Measurements from ENCODE around the gene INSYN2B. TPM values are rescaled to one million over a fixed set of nuclear protein-coding genes. Genes with fewer than 3 reads are reported as not detected.

INSYN2B gene
- total RNA-seq, 2 experiments from 2014 or later = not detected

DNA sequence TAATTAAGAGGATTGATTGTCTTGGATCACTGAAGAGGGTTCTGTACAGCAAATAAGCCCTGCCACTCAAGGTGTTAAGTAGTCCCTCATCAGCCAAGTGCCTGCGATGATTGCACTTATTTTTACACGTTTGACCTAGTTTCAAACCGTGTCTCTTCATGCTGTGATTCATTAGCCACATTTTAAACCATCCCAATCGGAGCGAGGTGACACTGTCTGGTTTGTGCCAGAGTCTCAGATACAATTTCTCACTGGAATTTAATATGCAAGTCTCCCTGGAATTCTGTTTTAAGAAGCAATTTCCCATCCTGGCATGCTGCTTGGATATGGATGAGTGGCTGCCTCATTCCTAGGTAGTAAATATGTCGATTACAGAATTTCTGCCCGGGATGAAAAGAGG is 1.6 kb downstream of the INSYN2B start:
- POLR2A ChIA-PET = no interaction called here
- intact Hi-C loops (cut with micrococcal nuclease) = no loop called here
- Mint-ChIP-seq H3K27ac (no peak overlapping the region), H3K36me3 (ENCODE audit: low read depth) (peaks cover 14% of the 10 kb centered on the region), H3K4me3 (no peak overlapping the region), H3K9me3 (no peaks in the 10 kb centered on the region), H3K27me3 (no peaks in the 10 kb centered on the region), H3K4me1 (ENCODE audit: low read depth) (peaks cover 3% of the 10 kb centered on the region)
- no peak for ATAC-seq
- TF ChIP-seq, protein P1, sequence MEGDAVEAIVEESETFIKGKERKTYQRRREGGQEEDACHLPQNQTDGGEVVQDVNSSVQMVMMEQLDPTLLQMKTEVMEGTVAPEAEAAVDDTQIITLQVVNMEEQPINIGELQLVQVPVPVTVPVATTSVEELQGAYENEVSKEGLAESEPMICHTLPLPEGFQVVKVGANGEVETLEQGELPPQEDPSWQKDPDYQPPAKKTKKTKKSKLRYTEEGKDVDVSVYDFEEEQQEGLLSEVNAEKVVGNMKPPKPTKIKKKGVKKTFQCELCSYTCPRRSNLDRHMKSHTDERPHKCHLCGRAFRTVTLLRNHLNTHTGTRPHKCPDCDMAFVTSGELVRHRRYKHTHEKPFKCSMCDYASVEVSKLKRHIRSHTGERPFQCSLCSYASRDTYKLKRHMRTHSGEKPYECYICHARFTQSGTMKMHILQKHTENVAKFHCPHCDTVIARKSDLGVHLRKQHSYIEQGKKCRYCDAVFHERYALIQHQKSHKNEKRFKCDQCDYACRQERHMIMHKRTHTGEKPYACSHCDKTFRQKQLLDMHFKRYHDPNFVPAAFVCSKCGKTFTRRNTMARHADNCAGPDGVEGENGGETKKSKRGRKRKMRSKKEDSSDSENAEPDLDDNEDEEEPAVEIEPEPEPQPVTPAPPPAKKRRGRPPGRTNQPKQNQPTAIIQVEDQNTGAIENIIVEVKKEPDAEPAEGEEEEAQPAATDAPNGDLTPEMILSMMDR (IDR thresholded peaks at IDR 0.05) = no peak
- DNase-seq = no peak
- CTCF ChIA-PET = no interaction called here

DNA sequence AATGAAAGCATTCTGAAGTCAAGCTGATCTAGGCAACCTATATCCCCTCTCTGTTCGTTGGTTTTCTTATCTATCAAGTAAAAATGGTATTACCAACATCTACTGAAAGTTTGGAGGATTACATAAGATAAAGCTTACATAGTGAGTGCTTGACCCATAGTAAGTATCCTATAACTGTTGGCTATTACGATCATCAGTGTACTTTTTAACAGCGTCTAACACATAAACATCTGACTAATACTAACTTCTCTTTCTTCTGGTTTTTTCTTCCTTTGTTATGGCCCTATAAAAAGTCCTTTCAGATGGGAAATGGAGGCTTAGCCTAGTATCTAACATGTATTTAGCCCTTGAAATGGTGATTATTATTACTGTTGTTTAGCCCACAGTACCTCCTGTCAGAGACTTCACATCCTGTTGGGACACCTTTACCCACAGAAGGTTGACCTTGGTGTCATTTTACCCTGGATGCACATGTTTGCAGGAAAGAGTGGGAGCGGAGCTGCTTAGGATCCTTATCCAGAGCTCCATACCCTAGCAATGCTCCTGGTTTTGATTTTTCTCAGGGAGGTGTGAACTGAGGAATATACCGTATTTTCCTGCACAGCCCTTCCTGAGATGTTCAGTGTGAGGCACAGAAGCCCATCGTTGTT is 6.0 kb downstream of the INSYN2B start:
- ChIA-PET POLR2A (no interaction called here), CTCF (no interaction called here)
- TF ChIP-seq, protein P1 (IDR thresholded peaks at IDR 0.05) = no peak
- no peak for DNase-seq
- peaks cover 3% of the 10 kb centered on the region for H3K4me1 Mint-ChIP-seq (ENCODE audit: low read depth)
- no peak for ATAC-seq
- H3K27me3 Mint-ChIP-seq = no peaks in the 10 kb centered on the region
- no peak overlapping the region for H3K4me3 Mint-ChIP-seq
- no peak overlapping the region for H3K27ac Mint-ChIP-seq
- H3K36me3 Mint-ChIP-seq (ENCODE audit: low read depth) = peaks cover 3% of the 10 kb centered on the region
- H3K9me3 Mint-ChIP-seq = no peaks in the 10 kb centered on the region
- intact Hi-C loops (cut with micrococcal nuclease) = no loop called here

DNA sequence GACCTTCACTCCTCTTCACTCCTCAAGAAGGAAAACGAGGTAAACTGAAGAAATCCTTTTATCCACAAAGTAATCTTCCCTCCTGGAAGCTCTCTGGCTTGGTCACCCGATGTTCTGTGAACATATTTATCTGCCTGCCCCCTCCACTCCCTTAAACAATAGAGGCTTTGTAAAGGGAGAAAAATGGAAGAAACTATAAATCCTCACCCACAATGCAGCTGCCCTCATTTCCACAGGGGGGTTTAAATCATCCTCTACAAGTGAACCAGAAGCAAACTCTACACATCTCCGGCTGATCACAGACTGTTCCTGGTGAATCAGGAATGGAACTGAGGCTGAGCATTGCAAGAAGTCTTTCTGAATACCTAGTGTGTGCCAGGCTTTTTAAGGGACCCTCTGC is 7.2 kb downstream of the INSYN2B start:
- TF ChIP-seq, protein P1 (IDR thresholded peaks at IDR 0.05) = no peak
- H3K4me1 Mint-ChIP-seq (ENCODE audit: low read depth) = peaks cover 3% of the 10 kb centered on the region
- H3K36me3 Mint-ChIP-seq (ENCODE audit: low read depth) = peaks cover 3% of the 10 kb centered on the region
- ATAC-seq (no peak), DNase-seq (no peak)
- H3K4me3 Mint-ChIP-seq = no peak overlapping the region
- no peak overlapping the region for H3K27ac Mint-ChIP-seq
- no peaks in the 10 kb centered on the region for H3K27me3 Mint-ChIP-seq
- intact Hi-C loops (cut with micrococcal nuclease) = no loop called here
- ChIA-PET CTCF (no interaction called here), POLR2A (no interaction called here)
- H3K9me3 Mint-ChIP-seq = no peaks in the 10 kb centered on the region

DNA sequence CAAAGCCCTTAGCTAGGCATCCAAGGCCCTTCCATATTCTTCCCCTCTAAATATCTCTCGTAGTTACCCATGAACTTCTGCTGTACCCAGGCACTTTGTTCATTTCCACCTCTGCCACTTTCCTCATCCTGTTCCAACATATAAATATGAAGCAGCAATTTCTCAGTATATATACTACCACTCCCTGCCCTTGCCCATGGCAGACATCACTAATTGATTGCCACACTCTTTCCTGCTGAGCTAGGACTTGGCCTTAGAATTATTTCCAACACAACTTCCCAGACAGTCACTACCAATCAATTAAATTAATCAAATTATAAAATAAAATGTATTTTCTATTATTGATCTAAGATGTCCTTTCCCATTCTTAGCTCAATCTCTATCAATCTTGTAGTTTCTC is 8.5 kb downstream of the INSYN2B start:
- intact Hi-C loops (cut with micrococcal nuclease) = no loop called here
- no peak overlapping the region for H3K27ac Mint-ChIP-seq
- CTCF ChIA-PET = no interaction called here
- no peak for ATAC-seq
- POLR2A ChIA-PET = interaction anchor here (0.7 to 1.4 kb wide), 3 partner anchors 9 to 34 kb away, joined by 3 to 4 read pairs (median 3); partner anchors contain the start of gene INSYN2B
- no peak overlapping the region for H3K4me3 Mint-ChIP-seq
- no peaks in the 10 kb centered on the region for H3K9me3 Mint-ChIP-seq
- no peaks in the 10 kb centered on the region for H3K27me3 Mint-ChIP-seq
- DNase-seq = no peak
- H3K36me3 Mint-ChIP-seq (ENCODE audit: low read depth) = peaks cover 3% of the 10 kb centered on the region
- TF ChIP-seq, protein P1 (IDR thresholded peaks at IDR 0.05) = no peak
- no peaks in the 10 kb centered on the region for H3K4me1 Mint-ChIP-seq (ENCODE audit: low read depth)

DNA sequence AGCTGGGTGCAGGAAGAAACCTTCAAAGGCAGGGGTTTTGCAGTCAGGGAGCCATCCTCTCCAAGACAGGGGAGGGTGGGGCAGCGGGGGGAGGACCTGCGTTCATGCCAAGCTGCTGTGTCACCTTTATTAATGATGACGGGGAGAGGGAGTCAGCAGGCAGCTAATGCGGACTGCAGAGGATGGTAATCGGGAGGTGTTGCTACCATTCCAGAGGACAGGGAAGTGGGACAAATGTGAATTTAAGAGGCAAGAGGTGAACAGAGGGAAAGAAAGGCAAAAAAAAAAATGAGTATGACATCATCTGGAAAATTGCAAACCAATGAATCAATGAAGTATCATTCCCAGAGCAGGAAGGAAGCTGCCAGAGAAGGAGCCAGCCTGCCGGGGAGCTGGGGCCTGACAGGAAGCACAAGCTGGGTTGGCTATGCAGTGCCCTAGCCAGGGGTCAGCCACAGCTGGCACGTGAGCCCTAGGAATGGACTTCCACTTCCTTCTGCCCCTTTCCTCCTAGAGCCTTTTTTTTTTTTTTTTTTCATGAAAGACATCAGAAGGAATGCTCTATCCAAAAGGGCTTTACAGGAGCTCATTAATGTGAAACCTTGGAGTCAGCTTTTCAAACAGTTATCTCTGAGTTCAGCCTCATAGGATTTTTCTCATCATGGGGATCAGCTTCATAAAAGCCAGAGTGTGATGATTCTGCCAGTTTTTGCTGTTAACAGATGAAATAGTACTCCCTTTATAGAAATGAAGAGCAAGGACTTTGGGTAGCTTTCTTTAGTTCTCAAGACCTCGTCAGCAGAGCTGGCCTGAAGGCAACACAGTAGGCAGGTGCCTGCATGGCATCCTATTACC is 9.2 kb downstream of the INSYN2B start:
- H3K36me3 Mint-ChIP-seq (ENCODE audit: low read depth) = peaks cover 3% of the 10 kb centered on the region
- no peak overlapping the region for H3K27ac Mint-ChIP-seq
- ATAC-seq = no peak
- TF ChIP-seq, protein P1 (IDR thresholded peaks at IDR 0.05) = no peak
- H3K9me3 Mint-ChIP-seq = no peaks in the 10 kb centered on the region
- ChIA-PET POLR2A (interaction anchor here (0.7 to 1.4 kb wide), 3 partner anchors 10 to 35 kb away, joined by 3 to 4 read pairs (median 3); partner anchors contain the start of gene INSYN2B), CTCF (no interaction called here)
- H3K4me3 Mint-ChIP-seq = no peak overlapping the region
- no peaks in the 10 kb centered on the region for H3K4me1 Mint-ChIP-seq (ENCODE audit: low read depth)
- intact Hi-C loops (cut with micrococcal nuclease) = no loop called here
- no peaks in the 10 kb centered on the region for H3K27me3 Mint-ChIP-seq
- DNase-seq = no peak
